ENCODE results near the gene A1BG.
"Not testable (repeated sequence)": the region's sequence is repeated elsewhere in the genome, so short reads cannot be mapped to it uniquely, and the experiment has no call there.

The A1BG gene

DNA sequence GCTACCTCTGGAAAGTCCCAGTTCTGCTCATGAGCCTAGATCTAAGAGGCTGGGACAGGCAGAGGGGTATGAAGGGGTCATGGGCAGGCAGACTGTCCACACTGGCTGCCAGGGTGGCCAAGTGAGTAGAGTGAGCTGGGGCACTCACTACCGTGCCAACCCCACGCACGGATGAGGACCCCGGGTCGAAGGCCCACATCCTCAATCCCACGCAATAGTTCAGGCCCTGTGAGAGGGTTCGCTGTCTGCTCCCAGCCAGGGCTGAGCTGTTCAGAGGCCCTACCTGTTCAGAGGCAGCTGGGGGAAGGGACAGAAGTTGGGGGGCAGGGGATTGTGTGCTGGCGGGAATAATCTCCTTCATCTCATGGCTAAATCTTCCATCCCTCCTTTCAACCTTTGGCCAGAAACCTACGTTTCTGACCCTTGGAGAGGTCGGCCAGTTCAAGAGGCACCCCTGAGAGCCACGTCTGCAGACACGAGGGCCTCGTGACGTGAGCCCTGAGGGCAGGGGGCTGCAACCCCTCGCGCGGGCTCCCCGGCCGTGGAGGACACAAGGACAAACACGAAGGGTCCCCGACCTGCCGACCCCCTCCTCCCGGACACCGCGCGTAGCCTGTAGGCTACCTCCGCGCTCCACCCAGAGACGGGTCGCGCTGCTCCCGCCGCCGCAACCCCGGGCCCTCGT, 32.7 kb upstream of the A1BG start:
- peak; percentile 45 for DNase-seq

GRCh38 chr19:58385313-58385890, 32.1 kb upstream of the A1BG start:
- no peak for DNase-seq

GRCh38 chr19:58382997-58383603, 29.8 kb upstream of the A1BG start:
- DNase-seq, result no peak

DNA sequence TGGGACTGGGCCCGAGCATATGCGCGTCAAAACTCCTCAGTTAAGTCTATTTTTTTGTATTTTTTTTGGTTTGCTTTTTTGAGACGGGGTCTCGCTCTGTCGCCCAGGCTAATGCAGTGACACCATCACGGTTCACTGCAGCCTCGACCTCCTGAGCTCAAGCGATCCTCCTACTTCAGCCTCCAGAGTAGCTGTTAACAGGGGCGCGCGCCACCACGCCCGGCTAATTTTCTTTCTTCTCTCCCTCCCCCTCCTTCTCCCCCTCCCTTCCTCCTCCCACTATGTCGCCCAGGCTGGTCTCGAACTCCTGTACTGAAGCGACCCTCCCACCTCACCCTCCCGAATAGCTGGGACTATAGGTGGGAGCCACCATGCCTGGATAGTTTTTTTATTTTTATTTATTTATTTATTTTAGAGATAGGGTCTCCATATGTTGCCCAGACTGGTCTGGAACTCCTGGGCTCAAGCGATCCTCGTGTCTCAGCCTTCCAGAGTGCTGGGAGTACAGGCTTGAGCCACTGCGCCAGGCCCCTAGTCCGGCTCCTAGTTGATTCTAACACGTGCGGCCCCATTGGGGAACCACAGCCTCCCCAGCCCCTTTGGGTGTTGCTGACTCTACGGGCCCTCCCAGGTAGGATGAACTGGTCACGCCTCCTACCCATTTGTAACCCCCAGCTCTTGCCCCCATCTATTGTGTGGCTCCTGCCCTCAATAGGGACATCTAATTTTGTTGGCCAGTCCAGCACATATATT, 28.3 kb upstream of the A1BG start:
- DNase-seq, result peak; percentile 15

- peak; percentile 96 for DNase-seq
These were observed 27.6 kb upstream of the A1BG start, which contains the start of gene ZNF837 for GRCh38 chr19:58380662-58381459. ZNF837 (minus strand) TSS chr19:58381030; CDS start chr19:58369332, 11,698 bp downstream.

- no peak for DNase-seq
These were observed 26.9 kb upstream of the A1BG start for GRCh38 chr19:58380037-58380661.

DNA sequence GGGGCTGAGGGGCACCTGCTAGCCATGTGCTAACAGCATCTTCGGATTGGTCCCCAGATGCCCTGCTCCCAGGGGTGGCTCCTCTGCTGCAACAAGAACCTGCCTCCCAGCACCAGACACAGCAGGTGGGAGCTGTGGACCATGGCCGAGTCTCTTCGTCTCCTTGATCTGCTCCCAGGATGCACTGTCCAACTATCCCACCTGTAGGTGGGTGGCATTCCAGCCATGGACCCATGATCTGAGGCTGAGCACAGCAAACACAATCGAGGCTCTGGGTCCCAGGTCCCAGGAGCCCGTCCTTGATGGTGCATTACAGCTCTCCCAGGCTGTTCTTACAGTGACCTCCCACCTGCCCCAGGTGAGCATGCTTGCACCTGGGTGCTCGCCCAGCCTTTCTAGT, 26.0 kb upstream of the A1BG start:
- DNase-seq, result no peak

- DNase-seq, result not testable (repeated sequence)
These were observed 23.4 kb upstream of the A1BG start for GRCh38 chr19:58376724-58377123.

DNA sequence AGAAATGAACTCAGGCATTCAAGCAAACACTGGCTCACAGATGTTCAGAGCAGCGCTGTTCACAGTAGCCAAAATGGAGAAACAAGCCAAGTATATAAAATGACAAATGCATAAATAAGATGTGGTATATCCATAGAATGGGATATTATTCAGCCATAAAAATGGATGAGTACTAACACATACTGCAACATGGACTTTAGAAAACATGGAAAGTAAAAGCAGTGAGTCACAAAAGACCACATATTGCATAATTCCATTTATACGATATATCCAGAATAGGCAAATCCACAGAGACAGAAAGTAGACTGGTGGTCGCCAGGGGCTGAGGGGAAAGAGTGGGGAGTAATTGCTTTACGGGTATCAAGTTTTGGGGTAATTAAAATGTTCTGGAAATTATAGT, 20.9 kb upstream of the A1BG start:
- no peak for DNase-seq

DNA sequence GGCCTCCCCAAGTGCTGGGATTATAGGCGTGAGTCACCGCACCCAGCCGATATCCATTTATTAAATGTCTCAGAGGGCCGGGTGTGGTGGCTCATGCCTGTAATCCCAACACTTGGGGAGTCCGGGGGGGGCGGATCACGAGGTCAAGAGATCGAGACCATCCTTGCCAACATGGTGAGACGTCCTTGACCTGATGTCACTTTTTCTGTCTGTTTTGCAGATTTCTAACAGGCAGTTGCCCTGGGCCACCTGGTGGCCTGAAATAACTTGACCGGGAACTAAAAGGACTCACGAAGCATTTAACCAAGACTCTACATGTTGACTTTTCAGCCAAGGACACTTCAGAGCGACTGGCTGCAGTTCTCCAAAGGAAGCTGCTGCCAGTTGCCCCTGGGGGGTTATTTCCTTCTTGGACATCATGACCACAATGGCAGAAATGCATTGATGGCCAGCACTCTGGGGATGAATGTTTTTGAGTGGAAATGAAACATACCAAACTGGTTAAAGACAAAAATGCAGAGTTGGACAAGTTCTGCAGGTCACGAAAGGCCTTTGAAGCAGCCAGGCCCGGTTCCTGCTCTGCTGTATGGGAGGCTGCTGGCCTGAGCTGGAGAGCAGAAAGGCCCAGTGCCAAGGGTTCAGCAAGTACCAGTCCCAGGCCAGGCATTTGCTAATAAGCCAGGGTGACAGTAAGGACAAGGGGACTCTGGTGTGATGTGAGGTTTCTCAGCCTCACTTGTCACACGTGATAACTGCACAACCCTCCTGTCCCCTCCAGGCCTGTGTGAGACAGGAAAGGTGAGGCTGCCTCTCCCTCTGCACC, 19.2 kb upstream of the A1BG start:
- DNase-seq, result no peak

GRCh38 chr19:58368561-58369360, 15.5 kb upstream of the A1BG start:
- DNase-seq, result no peak

DNA sequence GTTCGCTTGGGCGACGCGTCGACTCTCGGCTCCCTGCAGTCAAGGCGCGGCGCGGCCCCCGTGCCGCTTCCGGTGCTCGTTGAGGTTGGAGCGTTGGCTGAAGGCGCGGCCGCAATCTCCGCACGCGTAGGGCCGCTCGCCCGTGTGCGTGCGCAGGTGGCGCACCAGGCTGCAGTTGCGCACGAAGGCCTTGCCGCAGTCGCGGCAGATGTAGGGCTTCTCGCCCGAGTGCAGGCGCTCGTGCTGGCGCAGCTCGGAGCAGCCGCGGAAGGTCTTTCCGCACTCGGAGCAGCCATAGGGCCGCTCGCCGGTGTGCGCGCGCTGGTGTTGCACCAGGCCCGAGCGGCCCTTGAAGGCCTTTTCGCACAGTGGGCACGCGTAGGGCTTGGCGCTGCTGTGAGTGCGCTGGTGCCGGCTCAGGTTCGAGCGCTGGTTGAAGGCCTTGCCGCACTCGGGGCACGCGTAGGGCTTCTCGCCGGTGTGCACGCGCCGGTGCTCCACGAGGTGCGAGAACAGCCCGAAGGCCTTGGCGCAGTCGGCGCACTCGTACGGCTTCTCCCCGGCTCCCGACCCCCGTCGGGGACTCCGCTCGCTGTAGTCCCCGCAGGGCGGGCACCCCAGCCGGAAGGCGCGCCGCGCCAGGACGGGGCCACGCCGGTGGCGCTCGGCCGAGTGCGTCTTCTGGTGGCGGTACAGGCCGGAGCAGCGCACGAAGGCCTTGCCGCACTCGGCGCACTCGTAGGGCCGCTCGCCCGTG, 14.6 kb upstream of the A1BG start:
- no peak for DNase-seq

GRCh38 chr19:58366585-58367430, 13.5 kb upstream of the A1BG start:
- DNase-seq, result no peak

GRCh38 chr19:58364146-58364545, 10.9 kb upstream of the A1BG start:
- no peak for DNase-seq

- DNase-seq, result peak; percentile 97
These were observed 9.1 kb upstream of the A1BG start, which contains the start of gene ZNF497 for GRCh38 chr19:58362272-58362994. ZNF497 (minus strand) TSS chr19:58362751; CDS start chr19:58357635, 5,116 bp downstream.

GRCh38 chr19:58361900-58362271, 8.6 kb upstream of the A1BG start:
- DNase-seq, result peak; percentile 48

DNA sequence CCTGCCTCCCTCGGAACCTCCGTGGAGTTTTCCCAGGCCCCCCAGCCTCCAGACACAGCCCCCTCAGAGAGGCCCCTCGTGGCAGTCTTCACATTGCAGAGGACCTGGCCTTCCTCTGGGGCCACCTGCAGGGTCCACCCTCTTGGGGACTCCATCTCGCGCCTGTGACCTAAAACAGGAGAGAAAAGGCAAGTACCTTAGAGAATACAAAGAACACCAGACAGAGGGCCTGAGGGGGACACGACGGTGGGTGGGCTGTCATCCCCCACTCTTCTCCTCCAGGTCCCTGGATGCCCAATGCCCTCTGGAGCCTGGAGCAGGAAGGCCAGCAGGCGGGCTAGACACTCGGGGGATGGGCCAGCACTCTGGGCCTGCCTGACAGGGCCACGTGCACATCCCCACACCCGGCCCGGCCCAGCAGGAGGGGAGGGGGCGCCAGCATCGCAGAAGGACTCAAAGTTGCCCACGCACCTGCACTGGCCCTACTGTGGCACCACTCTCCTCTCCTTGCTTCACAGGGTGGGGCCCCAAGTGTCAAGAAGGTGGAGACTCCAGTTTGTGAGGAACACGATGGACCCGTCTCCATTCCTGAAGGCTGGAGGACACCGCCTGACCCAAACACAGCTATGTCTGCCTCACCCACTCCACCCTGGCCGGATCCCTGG, 4.3 kb upstream of the A1BG start:
- DNase-seq, result no peak

All from stimulated activated CD4-positive, alpha-beta T cell treated with anti-CD3 and anti-CD28 coated beads, Interleukin-4, amount 100 ng/mL, for 1 hour (primary cell).